ENCODE data around the gene LUC7L3. TPM values are rescaled to one million over a fixed set of nuclear protein-coding genes. Genes with fewer than 3 reads are reported as not detected.
A peak's percentile ranks its signal among the peaks of the same experiment; 100 is the strongest.

The LUC7L3 gene
- total and polyA plus RNA-seq, 2 of the 13 experiments (the other 11 are each of a cell fraction or from before 2014, with no cell fraction given) = 108 to 120 TPM

DNA sequence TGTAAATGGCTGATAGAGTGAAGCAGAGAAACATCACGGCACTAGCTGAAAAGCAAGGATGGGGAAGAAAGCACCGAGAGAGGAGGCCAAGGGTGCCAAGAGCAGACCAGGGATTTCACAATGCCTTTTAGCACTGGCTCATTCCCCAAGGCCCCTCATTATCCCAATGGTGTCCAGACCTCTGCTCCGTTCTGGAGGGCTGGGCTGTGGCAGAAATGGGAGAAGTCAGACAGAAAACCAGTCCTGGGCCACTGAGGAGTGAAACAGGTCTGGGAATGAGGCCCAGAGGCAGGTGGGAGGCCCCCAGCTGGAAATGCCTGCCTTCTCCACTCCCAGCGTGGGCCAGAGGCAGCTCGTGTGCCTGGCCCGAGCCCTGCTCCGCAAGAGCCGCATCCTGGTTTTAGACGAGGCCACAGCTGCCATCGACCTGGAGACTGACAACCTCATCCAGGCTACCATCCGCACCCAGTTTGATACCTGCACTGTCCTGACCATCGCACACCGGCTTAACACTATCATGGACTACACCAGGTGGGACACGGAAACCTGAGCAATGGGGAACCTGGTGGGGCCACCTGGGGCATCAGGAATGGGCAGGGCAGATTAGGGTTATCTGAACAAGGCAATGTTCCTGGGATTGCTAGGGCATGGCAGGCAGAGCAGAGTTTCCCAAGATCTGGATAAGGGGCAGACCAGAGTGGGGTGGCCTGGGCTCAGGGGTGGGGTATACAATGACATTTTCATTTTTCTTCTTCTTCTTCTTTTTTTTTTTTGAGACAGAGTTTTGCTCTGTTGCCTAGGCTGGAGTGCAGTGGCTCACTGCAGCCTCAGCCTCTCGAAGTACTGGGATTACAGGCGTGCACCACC, 32.0 kb upstream of the LUC7L3 start (continued):
- TF ChIP-seq HNF1B (CRISPR knock-in tag; IDR thresholded peaks at IDR 0.05) (0 out of 2 replicates have a peak, but pooled peaks have one; percentile 30), FOXP1 (IDR thresholded peaks at IDR 0.05) (no peak), FOXP1 (CRISPR knock-in tag; IDR thresholded peaks at IDR 0.05) (no peak), U2AF1 (optimal IDR thresholded peaks at IDR 0.05; ENCODE audit: low read depth, low read length) (peak; percentile 68), ZNF574 (CRISPR knock-in tag; IDR thresholded peaks at IDR 0.05) (peak; percentile 61), MYPOP (CRISPR knock-in tag; IDR thresholded peaks at IDR 0.05) (no peak; the same call in 1 of the 2 replicates), HOXA9 (CRISPR knock-in tag; IDR thresholded peaks at IDR 0.05; ENCODE audit: borderline replicate concordance) (no peak)
- TF ChIP-seq, protein P1, sequence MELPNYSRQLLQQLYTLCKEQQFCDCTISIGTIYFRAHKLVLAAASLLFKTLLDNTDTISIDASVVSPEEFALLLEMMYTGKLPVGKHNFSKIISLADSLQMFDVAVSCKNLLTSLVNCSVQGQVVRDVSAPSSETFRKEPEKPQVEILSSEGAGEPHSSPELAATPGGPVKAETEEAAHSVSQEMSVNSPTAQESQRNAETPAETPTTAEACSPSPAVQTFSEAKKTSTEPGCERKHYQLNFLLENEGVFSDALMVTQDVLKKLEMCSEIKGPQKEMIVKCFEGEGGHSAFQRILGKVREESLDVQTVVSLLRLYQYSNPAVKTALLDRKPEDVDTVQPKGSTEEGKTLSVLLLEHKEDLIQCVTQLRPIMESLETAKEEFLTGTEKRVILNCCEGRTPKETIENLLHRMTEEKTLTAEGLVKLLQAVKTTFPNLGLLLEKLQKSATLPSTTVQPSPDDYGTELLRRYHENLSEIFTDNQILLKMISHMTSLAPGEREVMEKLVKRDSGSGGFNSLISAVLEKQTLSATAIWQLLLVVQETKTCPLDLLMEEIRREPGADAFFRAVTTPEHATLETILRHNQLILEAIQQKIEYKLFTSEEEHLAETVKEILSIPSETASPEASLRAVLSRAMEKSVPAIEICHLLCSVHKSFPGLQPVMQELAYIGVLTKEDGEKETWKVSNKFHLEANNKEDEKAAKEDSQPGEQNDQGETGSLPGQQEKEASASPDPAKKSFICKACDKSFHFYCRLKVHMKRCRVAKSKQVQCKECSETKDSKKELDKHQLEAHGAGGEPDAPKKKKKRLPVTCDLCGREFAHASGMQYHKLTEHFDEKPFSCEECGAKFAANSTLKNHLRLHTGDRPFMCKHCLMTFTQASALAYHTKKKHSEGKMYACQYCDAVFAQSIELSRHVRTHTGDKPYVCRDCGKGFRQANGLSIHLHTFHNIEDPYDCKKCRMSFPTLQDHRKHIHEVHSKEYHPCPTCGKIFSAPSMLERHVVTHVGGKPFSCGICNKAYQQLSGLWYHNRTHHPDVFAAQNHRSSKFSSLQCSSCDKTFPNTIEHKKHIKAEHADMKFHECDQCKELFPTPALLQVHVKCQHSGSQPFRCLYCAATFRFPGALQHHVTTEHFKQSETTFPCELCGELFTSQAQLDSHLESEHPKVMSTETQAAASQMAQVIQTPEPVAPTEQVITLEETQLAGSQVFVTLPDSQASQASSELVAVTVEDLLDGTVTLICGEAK (IDR thresholded peaks at IDR 0.05) = no peak
- TF ChIP-seq, protein P1 (CRISPR knock-in tag; IDR thresholded peaks at IDR 0.05) = peak; percentile 37; the same call in 1 of the 2 replicates
